IMR-90 (cell line): ENCODE measurements around the gene NTRK3. TPM values are rescaled to one million over a fixed set of nuclear protein-coding genes. Genes with fewer than 3 reads are reported as not detected.

Experiments used
- ATAC-seq: fragments of 200-7000 bp; cut with Tn5 transposase; 2 replicates; pipeline ENCODE4 v1.9.1; 2020; ENCODE audit warnings: low read depth, mild to moderate bottlenecking, moderate library complexity
- BruUV-seq: library from RNA; stranded (reverse); fragments of 400-500 nt; replicated peaks from 2 replicates; lab custom pipeline; 2021; lab: Mats Ljungman, UMichigan
- CTCF ChIA-PET: fragments of 300-600 bp; formaldehyde crosslinking; extraction: SDS; loops from one replicate; lab custom pipeline; 2021; ENCODE audit warnings: antibody characterized with exemption; lab: Yijun Ruan, JAX
- POLR2A ChIA-PET: fragments of 300-600 bp; sonication (Branson Sonifier 250); formaldehyde crosslinking; loops from one replicate; lab custom pipeline; 2022; ENCODE audit warnings: antibody characterized with exemption; ENCODE audit not compliant: unreplicated experiment; lab: Charles Lee
- DNase-seq: peaks from one replicate; pipeline ENCODE4 v3.0.0; 2013
- H2AFZ ChIP-seq: replicated peaks from 2 replicates; pipeline ENCODE3; 2013; ENCODE audit warnings: low read length, mild to moderate bottlenecking; ENCODE audit not compliant: poor library complexity
- H2AK5ac ChIP-seq: 2 replicates; pipeline ENCODE4 v1.6.1; 2013; ENCODE audit warnings: low read depth, low read length, inconsistent platforms
- H2AK9ac ChIP-seq: replicated peaks from 2 replicates; pipeline ENCODE3; 2013; ENCODE audit warnings: mild to moderate bottlenecking, low read depth, low read length, moderate library complexity; ENCODE audit not compliant: poor library complexity
- H2BK120ac ChIP-seq: 2 replicates; pipeline ENCODE4 v1.6.1; 2013; ENCODE audit warnings: low read depth, low read length, inconsistent platforms
- H2BK15ac ChIP-seq: 3 replicates; pipeline ENCODE4 v1.6.1; 2013; ENCODE audit warnings: low read depth, low read length, inconsistent platforms
- H2BK20ac ChIP-seq: 2 replicates; pipeline ENCODE4 v1.6.1; 2013; ENCODE audit warnings: low read depth, mild to moderate bottlenecking, inconsistent platforms, low read length, moderate library complexity
- H2BK5ac ChIP-seq: 2 replicates; pipeline ENCODE4 v1.6.1; 2013; ENCODE audit warnings: mild to moderate bottlenecking, low read depth, low read length, inconsistent platforms; ENCODE audit not compliant: poor library complexity, severe bottlenecking
- H3K14ac ChIP-seq: replicated peaks from 2 replicates; pipeline ENCODE4 v1.6.1; 2013; ENCODE audit warnings: low read depth, low read length, inconsistent platforms
- H3K18ac ChIP-seq: 2 replicates; pipeline ENCODE4 v1.6.1; 2013; ENCODE audit warnings: low read depth, low read length, control low read depth
- H3K23ac ChIP-seq: 2 replicates; pipeline ENCODE4 v1.6.1; 2013; ENCODE audit warnings: low read depth, low read length, inconsistent platforms
- H3K27ac ChIP-seq: 2 replicates; pipeline ENCODE4 v1.5.1; 2013; ENCODE audit warnings: mild to moderate bottlenecking, control low read depth, low read length; ENCODE audit not compliant: insufficient read depth
- H3K27me3 ChIP-seq: 2 replicates; pipeline ENCODE4 v1.6.1; 2013; ENCODE audit warnings: low read length; ENCODE audit not compliant: control insufficient read depth, insufficient read depth
- H3K36me3 ChIP-seq: 2 replicates; pipeline ENCODE4 v1.6.1; 2013; ENCODE audit warnings: low read length, mixed read lengths; ENCODE audit not compliant: control insufficient read depth, insufficient read depth
- H3K4ac ChIP-seq: 2 replicates; pipeline ENCODE4 v1.6.1; 2013; ENCODE audit warnings: low read depth, low read length, inconsistent platforms
- H3K4me1 ChIP-seq: 2 replicates; pipeline ENCODE4 v1.6.1; 2013; ENCODE audit warnings: low read length, mixed read lengths; ENCODE audit not compliant: control insufficient read depth, insufficient read depth
- H3K4me2 ChIP-seq: 2 replicates; pipeline ENCODE4 v1.6.1; 2013; ENCODE audit warnings: low read depth, mild to moderate bottlenecking, control low read depth, low read length, moderate library complexity
- H3K4me3 ChIP-seq: 2 replicates; pipeline ENCODE4 v1.5.1; 2013; ENCODE audit warnings: low read depth, mild to moderate bottlenecking, control low read depth, low read length, moderate library complexity; ENCODE audit not compliant: insufficient read depth
- H3K56ac ChIP-seq: 2 replicates; pipeline ENCODE4 v1.6.1; 2013; ENCODE audit warnings: low read length, inconsistent platforms; ENCODE audit not compliant: insufficient read depth; ENCODE audit errors: extremely low read depth
- H3K79me1 ChIP-seq, 2 experiments: 2 replicates each; pipeline ENCODE4 v1.6.1; 2013; ENCODE audit warnings: low read length in 2 of 2, inconsistent platforms in 1 of 2, low read depth in 1 of 2
- H3K9ac ChIP-seq: 2 replicates; pipeline ENCODE4 v1.6.1; 2013; ENCODE audit warnings: low read depth, low read length, control low read depth
- H3K9me1 ChIP-seq: 2 replicates; pipeline ENCODE4 v1.6.1; 2013; ENCODE audit warnings: low read length, inconsistent platforms; ENCODE audit not compliant: insufficient read depth
- H3K9me3 ChIP-seq: 2 replicates; pipeline ENCODE4 v1.6.1; 2013; ENCODE audit warnings: low read length; ENCODE audit not compliant: control insufficient read depth, insufficient read depth
- H4K20me1 ChIP-seq: 2 replicates; pipeline ENCODE4 v1.6.1; 2013; ENCODE audit warnings: low read length, inconsistent platforms; ENCODE audit not compliant: insufficient read depth
- H4K5ac ChIP-seq: 2 replicates; pipeline ENCODE4 v1.6.1; 2013; ENCODE audit warnings: mild to moderate bottlenecking, low read depth, low read length, control low read depth
- H4K8ac ChIP-seq, 2 experiments: 2 replicates each; pipeline ENCODE4 v1.6.1; 2013; ENCODE audit warnings: low read depth in 2 of 2, low read length in 2 of 2, control low read depth in 1 of 2, inconsistent platforms in 1 of 2
- H4K91ac ChIP-seq: 2 replicates; pipeline ENCODE4 v1.6.1; 2013; ENCODE audit warnings: low read depth, low read length, inconsistent platforms; ENCODE audit not compliant: insufficient read depth
- BHLHE40 ChIP-seq: fragments of 150-350 bp; IDR thresholded peaks from 2 replicates; pipeline ENCODE4 v1.6.1; 2016; ENCODE audit warnings: mild to moderate bottlenecking, low read depth, low read length
- CEBPB ChIP-seq: IDR thresholded peaks from 2 replicates; pipeline ENCODE4 v1.6.1; 2012; ENCODE audit warnings: low read depth, low read length, improper control_type of control experiment
- CTCF ChIP-seq: conservative IDR thresholded peaks from 2 replicates; pipeline ENCODE4 v1.5.1; 2012; ENCODE audit warnings: mild to moderate bottlenecking, low read depth, low read length, improper control_type of control experiment
- FOS ChIP-seq: fragments of 150-350 bp; IDR thresholded peaks from 2 replicates; pipeline ENCODE4 v1.6.1; 2016; ENCODE audit warnings: low read depth, low read length
- MAZ ChIP-seq: IDR thresholded peaks from 2 replicates; pipeline ENCODE4 v1.6.1; 2012; ENCODE audit warnings: low read depth, mild to moderate bottlenecking, low read length, improper control_type of control experiment, moderate library complexity, borderline replicate concordance
- MXI1 ChIP-seq: IDR thresholded peaks from 2 replicates; pipeline ENCODE4 v1.6.1; 2012; ENCODE audit warnings: low read depth, mild to moderate bottlenecking, low read length, moderate library complexity, borderline replicate concordance
- POLR2A ChIP-seq: IDR thresholded peaks from 2 replicates; pipeline ENCODE4 v1.6.1; 2012; ENCODE audit warnings: mild to moderate bottlenecking, low read depth, low read length
- RCOR1 ChIP-seq: IDR thresholded peaks from 2 replicates; pipeline ENCODE4 v1.6.1; 2012; ENCODE audit warnings: mild to moderate bottlenecking, low read length, improper control_type of control experiment; ENCODE audit not compliant: insufficient replicate concordance
- SMC3 ChIP-seq: fragments of 150-350 bp; IDR thresholded peaks from 2 replicates; pipeline ENCODE4 v1.6.1; 2016; ENCODE audit warnings: low read depth, mild to moderate bottlenecking, antibody characterized with exemption, low read length, moderate library complexity
- USF2 ChIP-seq: fragments of 150-350 bp; IDR thresholded peaks from 2 replicates; pipeline ENCODE4 v1.6.1; 2017; ENCODE audit warnings: mild to moderate bottlenecking, antibody characterized with exemption, low read length, low read depth
- WGBS, 2 experiments: methylation state at CpG; one replicate each; pipeline versions ENCODE4 v1.1.5 to v1.1.7; 2013; ENCODE audit warnings: missing lambda C conversion rate in 2 of 2; ENCODE audit not compliant: insufficient read length in 1 of 2; ENCODE audit errors: extremely low coverage in 2 of 2; 5-methylcytosine and 5-hydroxymethylcytosine counted together
- dilution Hi-C: fragments of 300-500 bp; cut with HindIII; formaldehyde crosslinking; loops from one replicate; pipeline ENCODE4 v1.14.3; 2018; ENCODE audit warnings: low sequenced_read_pairs; ENCODE audit not compliant: unreplicated experiment
- in situ Hi-C: fragments of 300-500 bp; cut with MboI; formaldehyde crosslinking; loops from 3 replicates; pipeline ENCODE4 v1.14.3; 2019; ENCODE audit warnings: low sequenced_read_pairs, inconsistent platforms, mixed read lengths
- intact Hi-C: fragments of 100-400 bp; cut with micrococcal nuclease; formaldehyde crosslinking; loops from 2 replicates; pipeline ENCODE4 v1.10.0; 2022
- polyA plus RNA-seq, 3 experiments: library from polyadenylated mRNA; depleted of rRNA; stranded (reverse); fragments of >200 nt; gene quantifications; 2 replicates each; pipeline ENCODE4 v1.2.3, GENCODE V29; 2012; ENCODE audit warnings: low replicate concordance in 1 of 3
- total RNA-seq: library from RNA; depleted of rRNA; stranded (reverse); fragments of >200 nt; gene quantifications from 2 replicates; pipeline ENCODE4 v1.2.3, GENCODE V29; 2012

The NTRK3 gene
- total and polyA plus RNA-seq, 2 of the 4 experiments (the other 2 are of a cell fraction): under 0.01 to 0.15 TPM

GRCh38 chr15:87850916-87851315, 405.6 kb downstream of the NTRK3 start:
- ChIA-PET POLR2A (interaction anchor here (0.6 kb wide), 1 partner anchor 23 kb away, joined by 3 read pairs; no protein-coding TSS in a partner anchor), CTCF (interaction anchor here (0.5 kb wide), 1 partner anchor 1991 kb away, joined by 3 read pairs; no protein-coding TSS in a partner anchor)
- Histone ChIP-seq H3K18ac (no peak overlapping the region), H2BK5ac (no peak overlapping the region), H2BK15ac (no peak overlapping the region), H3K27ac (no peak overlapping the region), H3K9me1 (no peaks in the 10 kb centered on the region), H3K27me3 (no peaks in the 10 kb centered on the region; the same call in 1 of the 2 replicates), H2BK20ac (no peak overlapping the region), H3K4me2 (no peak overlapping the region), H3K56ac (no peak overlapping the region), H3K9ac (no peak overlapping the region), H3K79me1 (no peaks in the 10 kb centered on the region), H4K20me1 (no peaks in the 10 kb centered on the region), H2AFZ (no peak overlapping the region), H3K23ac (no peak overlapping the region), H3K4me3 (no peak overlapping the region), H3K4me1 (no peaks in the 10 kb centered on the region), H4K91ac (no peak overlapping the region), H2AK9ac (no peak overlapping the region), H3K14ac (no peak overlapping the region), H3K9me3 (no peaks in the 10 kb centered on the region), H2BK120ac (no peak overlapping the region), H2AK5ac (no peak overlapping the region), H3K36me3 (no peaks in the 10 kb centered on the region), H3K4ac (no peak overlapping the region), H4K8ac (no peak overlapping the region), H4K5ac (no peak overlapping the region)
- no peak for ATAC-seq
- no TSS peak for BruUV-seq
- TF ChIP-seq MAZ (no peak), MXI1 (no peak), CTCF (no peak), CEBPB (no peak), BHLHE40 (no peak), FOS (no peak), RCOR1 (no peak), POLR2A (no peak), USF2 (no peak), SMC3 (no peak)
- in situ Hi-C loops: no loop called here
- intact Hi-C loops: no loop called here
- no peak for DNase-seq
- dilution Hi-C loops: no loop called here
- WGBS, 2 experiments: 0% methylated on average over 1 of the region's 4 CpGs; no CpG with 5 or more reads in 1 of the 2 experiments
